ENCODE data around the gene PTPN1. TPM values are rescaled to one million over a fixed set of nuclear protein-coding genes. Genes with fewer than 3 reads are reported as not detected.
"Not testable (repeated sequence)": the region's sequence is repeated elsewhere in the genome, so short reads cannot be mapped to it uniquely, and the experiment has no call there.

Gene PTPN1
- polyA plus RNA-seq, 3 donors = 30.5 to 35.7 (median 32.2) TPM

DNA sequence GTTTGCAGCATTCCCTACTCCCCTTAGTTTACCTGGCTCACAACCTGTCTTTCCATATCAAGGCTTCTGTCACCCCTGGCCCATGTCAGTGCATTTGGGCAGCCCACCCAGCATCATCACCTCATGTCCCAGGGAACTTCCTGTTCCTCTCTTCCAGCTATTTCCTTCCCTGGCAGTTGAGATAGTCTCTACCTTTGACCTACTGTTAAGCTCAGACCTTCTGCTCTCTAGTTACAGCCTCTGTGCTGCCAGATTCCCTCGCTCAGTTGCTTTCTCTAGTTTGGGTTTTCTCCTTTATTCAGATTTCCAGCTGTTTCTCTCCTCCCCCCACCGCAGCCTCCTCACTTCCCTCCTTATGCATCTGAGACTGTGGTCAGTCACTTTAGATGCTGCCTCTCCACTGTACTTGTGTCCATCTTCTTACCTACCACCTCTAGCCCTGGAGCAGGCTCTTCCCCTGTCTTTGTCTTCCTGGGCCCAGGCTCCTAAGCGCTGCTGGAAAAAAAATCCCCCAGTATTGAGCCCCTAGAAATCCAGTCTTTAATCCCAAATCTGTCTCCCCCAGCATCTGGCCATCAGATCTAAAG is 16.3 kb downstream of the PTPN1 start:
- no peak for DNase-seq

DNA sequence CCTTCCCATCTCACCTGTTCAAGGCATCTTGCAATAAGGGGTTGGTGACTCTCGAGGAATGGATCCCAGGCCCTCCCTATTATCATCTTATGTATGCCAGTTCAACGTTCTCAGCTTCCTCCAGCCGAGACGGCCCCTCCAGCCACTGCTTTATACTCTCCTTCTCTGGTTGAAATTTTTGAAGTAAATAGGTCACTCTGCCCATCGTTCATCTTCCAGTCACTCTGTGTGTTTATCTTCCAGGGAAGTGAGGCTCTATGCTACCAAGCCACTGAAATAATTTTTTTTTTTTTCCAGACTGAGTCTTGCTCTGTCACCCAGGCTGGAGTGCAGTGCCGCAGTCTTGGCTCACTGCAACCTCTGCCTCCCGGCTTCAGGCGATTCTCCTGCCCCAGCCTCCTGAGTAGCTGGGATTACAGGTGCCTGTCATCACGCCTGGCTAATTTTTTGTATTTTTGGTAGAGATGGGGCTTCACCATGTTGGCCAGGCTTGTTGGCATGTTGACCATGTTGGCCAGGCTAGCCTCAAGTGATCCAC is 17.0 kb downstream of the PTPN1 start:
- DNase-seq = no peak

DNA sequence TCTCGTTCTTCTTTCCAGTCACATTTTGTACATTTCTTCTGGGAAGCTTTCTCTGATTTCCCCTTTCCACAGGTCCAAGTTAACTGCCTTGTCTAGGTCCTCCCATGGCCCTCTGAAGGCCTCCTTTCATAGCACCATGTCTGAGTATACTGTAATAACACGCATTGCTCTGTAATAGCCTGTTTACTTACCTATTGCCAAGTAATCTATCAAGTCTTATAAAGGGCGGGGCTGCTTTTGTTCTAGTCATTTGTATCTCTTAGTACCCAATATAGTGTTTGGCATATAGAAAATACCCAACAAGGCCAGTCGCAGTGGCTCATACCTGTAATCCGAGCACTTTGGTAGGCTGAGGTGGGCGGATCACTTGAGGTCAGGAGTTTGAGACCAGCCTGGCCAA is 17.9 kb downstream of the PTPN1 start:
- no peak for DNase-seq

DNA sequence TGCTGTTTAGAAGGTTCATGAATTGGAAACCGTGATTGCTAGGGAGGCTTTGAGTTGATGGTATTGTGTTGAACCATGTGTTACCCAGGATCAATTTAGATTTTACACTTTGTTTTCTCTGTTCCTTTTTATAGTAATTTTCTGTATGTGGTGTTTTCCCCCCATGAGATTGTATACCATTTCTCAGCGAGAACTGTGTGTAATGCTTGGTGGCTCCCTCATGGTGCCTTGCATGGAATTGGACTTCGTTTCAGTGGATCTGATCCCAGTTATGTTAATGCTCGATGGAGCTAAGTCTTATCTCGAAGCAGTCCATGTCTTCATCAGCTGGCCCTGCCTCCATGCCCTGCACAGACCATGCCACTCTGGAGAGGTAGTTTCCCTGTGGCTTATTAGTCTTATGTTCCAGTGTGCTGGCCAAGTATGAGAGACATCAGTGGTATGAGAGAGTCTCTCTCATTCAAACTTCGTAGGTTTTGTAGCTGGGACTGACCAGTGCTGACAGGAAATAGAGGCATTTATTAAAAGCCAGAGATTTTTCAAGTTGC is 18.7 kb downstream of the PTPN1 start:
- no peak for DNase-seq

DNA sequence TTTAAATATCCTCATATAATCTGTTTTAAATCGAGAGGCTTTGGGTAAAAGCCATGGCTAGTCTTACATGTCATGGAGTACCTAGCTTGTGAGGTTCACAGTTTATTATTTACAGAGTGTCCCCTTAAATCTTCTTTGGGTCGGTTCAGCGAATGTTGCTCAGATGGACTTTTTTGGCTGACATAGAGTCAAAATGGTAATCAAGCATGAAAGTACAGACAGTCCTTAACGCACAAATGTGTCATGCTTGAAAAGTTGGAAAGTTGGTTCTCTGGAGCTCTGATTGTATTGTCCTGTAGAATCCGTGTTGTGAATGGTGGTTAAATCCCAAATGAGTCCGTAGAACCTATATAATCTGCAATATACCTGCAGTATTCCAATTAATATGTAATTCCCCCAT is 22.0 kb downstream of the PTPN1 start:
- DNase-seq = no peak

DNA sequence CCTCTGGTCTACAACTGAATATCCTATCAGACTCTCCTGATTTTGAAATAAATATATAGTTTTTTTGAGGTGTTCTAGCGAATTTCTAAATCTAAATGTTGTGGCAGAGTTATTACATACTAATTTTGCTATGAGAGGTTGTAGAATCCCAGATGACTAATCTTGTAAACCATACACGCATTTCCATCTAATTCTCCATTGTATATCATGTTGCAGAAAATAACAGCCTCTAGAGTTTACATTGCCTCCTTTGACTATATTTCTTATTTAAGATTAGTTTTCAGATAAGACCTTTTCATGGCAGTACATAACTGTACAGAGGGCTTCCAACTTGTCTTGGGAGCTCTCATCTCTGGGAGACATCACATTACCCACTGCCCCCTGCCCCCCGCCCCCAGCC is 22.9 kb downstream of the PTPN1 start:
- DNase-seq = no peak

DNA sequence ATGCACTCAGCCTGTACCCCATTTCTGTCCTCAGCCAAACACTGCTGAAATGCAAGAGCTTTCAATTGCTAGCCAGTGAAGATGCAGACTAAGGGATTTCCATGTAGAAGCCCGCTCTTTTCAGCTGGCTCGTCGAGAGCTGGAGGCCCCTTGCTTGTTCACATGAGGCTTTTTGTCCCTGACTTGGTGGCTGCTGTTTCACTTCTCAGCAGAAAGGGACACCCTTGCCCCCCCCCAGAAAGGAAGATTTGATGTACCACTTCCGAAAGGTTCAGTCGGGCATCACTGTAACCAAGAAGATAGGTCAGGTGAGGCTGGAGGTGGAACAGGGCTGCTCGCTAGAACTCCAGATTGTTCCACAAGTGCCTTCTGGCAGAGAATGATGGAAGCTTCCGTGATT is 23.3 kb downstream of the PTPN1 start:
- no peak for DNase-seq

DNA sequence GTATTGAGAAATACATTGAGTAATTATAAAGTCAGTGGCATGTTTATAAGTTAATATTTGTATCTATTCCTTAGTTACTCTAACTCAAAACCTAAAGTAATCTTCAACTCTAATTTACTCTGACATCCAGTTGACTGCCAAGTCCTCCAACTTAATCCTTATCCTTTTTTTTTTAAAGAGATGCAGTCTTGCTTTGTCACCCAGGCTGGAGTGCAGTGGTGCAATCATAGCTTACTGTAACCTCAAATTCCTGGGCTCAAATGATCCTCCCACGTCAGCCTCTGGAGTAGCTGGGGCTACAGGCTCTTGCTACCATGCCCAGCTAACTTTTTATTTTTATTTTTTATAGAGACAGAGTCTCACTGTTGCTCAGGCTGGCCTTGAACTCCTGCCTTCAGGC is 24.4 kb downstream of the PTPN1 start:
- no peak for DNase-seq

DNA sequence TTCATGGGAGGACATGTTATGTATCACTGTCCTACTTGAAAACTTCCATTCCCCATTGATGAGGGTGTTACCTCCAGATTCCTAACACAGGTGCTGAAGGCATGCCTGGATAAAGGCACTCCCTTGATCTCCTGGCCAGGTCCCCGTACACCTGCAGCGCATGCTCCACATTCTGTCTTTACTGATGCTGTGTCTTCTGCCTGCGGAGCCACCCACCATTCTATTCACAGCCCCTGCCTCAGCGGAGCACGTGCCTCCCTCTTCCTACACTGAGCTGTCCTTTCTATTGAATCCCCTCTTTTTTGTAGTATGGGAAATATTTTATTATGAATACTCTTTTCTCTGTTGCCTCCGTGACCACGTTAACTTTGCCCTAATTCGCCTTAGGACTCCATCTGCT is 25.0 kb downstream of the PTPN1 start:
- no peak for DNase-seq

DNA sequence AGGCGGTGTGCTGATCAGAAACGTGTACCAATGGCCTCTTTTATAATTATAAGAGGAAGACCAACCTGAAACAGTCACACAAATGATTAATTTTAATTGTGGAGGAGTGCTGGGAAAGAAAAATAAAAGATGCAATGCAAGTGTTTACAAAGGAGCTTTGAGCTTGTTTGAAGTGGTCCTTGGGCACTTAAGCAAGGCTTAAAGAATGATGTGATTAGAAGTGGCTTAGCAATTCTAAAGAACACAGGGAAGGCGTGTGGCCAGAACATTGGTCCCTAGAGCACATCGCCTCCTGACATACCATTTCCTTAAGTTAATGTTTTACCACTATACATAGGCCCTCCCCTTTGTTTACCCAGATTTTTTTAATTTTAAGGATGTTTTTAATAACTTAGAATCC is 26.1 kb downstream of the PTPN1 start:
- no peak for DNase-seq

DNA sequence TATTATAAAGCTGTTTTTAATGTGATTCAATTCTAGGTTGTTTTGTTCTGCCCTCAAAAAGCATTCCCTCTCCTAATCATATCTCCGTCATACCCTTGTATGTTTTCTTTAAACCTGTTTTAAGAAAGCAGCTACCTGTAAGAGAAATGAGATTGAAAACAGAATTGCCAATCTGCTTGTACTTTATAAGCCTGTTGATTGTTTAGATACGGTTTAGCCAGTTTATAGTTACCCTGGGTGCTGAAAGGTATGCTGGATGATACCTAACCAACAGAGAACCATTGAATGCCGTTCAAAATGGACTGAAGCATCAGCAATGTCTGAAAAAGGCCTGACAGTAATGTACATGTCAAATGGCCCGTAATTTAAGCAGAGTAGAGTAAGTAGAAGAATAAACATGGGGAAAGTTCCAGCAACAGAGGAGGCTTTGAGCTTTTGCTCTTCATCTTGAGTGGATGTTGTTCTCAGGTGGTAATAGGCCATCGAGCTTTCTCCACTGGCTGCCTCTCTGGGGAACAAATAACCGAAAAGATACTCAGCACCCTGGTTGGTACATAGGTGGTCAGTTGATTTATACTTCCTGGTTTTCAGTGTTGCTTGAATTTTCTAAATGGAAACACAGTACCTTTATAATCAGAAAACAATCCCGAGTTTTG is 27.5 kb downstream of the PTPN1 start:
- no peak for DNase-seq

DNA sequence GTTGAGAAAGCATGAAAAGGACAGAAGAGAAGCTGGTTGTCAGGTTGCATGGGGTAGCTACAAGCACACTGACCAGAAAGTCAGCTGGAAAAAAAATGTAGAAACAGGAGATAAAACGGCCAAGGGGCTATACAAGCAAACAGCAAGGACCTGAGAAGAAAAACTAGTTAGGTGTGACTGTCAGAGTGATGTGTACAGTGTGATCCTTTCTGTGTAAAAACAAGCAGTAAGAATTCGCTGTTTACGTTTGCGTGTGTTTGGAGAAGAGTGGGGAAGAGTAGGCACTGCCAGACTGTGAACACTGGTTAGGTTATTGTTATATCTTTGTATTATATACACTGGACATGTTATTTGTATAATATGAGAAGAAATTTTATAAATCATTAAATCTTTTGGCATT is 28.1 kb downstream of the PTPN1 start:
- DNase-seq = no peak

DNA sequence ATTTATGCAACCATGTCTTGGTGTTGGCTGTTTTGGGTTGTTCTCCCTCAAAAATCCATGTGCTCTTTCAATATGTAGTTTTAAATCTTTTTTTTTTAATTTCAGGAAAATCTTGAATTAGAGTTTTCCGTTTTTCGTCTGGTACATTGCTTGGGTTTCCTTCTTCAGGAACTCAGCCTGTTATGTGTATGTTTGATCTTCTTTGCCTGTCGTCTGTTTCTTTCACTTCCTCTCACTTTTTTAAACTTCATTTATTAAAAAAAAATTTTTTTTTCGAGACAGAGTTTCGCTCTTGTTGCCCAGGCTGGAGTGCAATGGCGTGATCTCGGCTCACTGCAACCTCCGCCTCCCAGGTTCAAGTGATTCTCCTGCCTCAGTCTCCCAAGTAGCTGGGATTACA is 29.6 kb downstream of the PTPN1 start:
- not testable (repeated sequence) for DNase-seq

DNA sequence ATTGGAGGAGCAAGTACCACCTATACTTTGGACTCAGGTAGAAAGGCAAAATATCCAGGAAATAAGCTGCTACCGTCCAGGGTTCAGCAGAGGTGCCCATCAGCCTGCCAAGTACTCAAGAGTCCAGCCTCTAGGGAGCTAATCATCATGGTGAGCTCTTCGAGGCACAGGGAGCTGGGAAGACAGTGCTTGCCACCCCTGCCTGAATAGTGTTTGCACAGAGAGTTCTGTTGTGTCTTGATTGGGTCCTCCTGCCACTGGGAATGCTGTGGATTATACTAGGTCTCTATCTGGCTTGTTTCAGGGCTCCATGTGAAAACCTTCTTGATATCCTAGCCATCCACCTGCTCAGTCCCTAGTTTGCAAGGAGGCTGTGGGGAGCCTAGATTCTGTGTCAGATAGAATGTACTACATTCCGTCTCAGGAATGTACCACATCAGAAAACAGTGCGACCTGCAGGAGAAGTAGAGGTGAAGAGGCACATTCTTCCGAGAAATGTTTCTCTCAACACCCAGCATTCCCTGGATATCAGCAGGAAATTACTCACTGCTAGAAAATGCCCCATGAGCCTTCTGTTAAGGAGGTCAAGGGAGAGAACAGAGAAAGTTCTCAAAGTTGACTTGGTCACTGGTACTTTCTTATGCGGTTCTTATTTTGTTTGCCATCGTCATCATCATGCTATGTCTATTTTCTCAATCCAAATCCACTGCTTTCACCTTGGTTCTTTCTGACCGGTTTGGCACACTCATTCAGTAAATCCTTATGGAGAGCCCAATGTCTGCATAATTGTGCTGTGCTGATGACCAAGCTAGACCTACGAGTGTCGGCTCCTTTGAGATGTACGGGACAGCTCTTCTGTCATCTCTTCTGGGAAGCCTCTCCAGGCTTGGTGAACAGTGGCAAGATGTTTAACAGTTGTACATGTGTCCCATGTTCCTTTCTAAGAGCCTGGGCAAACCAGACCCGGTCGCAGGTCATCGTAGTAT is 30.7 kb downstream of the PTPN1 start:
- DNase-seq = no peak

DNA sequence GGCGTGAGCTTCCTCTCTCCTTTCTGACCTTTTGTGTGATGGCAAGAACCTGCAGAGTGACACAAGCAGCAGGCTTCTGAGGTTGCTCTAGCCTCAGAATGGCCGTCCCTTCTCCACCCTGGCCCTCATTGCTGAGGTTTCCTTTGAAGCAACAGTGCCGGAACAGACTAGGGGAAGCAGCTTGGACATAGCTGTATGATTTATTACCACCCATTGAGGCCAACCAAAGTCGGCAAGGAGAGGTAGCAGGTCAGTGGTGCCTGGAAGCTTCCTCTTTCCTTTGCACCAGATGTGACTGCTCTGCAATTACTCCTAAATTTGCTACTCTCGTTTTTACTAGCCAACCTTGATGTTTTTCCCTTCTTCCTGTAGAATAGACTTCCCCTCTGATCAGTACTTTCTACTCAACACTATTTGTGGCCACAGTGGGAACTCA is 31.4 kb downstream of the PTPN1 start:
- DNase-seq = no peak

DNA sequence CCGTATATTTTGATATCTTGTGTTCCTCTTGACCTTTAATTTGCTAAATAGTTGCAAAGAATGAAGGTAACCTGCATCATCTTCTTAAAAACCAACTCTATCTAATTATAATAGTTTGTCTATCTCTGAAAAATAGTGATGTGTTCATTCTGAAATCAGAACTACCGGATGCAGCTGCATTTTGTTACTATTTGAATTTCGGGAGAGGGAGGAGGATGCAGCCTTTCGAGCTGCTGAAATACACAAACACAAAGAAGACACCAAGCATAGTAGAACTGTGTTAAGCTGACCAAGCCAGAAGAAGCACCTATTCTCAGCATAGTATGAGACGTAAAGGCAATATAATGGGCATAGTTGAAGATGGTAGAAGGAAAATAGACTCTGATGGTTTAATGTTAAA is 33.1 kb downstream of the PTPN1 start:
- no peak for DNase-seq

DNA sequence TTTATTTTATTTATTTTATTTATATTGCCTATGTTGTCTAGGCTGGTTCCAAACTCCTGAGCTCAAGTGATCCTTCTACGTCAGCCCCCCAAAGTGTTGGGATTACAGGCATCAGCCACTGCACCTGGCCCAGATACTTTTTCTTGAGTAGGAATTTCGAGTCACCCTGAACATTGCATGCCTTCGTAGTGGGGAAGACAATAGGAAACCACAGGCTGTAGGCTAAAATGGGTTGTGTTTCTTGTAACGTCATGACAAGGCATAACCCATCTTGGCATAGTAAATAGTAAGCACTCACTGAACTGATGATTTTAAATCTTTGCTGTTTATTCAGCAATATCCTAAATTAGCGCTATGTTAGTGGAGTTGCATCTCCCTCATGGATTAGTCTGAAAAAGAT is 34.9 kb downstream of the PTPN1 start:
- DNase-seq = no peak

DNA sequence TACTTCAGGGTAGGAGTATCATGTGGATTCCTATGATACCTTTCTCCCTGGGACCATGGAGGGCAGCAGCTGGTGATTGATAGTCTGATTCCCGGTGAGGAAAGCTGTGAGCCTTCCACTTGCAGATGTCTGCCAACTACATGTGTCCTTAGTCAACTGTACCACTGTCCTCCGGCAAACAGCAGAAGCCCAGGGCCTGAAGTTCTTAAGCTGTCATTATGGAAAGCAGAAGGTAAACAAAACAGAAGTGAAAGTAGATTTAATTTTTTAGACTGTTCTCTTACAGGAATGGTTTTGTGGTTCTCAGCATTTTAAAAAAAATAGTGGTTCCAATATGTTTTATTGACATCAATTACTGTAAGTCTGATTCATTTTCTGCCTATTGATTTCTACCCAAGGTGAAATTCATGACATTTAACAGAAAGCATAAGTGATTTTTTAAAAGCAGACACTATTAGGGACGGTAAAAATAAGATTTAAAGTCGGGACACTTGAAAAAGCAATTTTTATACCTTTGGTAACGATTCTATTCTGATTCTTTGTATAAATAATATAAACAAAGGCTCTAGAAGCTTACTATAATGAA is 36.6 kb downstream of the PTPN1 start:
- DNase-seq = no peak

DNA sequence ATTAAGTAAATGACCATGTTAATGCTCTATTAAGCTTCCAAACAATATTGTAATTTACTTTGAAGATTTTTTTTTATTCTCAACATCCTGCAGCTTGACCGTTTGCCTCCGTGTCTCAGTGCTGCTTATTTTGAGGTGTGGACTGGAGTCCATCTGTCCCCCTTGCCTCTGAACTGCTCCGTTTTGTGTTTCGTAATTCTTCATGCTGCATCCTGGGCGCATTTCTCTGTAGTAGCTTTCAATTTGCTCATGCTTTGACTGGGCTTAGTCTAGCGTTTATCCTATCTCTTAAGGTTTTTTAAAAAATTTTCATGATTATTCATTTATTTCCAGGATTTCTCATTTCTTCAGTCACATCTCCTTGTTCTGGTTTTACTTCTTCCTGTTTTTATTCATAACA is 37.8 kb downstream of the PTPN1 start:
- DNase-seq = no peak

DNA sequence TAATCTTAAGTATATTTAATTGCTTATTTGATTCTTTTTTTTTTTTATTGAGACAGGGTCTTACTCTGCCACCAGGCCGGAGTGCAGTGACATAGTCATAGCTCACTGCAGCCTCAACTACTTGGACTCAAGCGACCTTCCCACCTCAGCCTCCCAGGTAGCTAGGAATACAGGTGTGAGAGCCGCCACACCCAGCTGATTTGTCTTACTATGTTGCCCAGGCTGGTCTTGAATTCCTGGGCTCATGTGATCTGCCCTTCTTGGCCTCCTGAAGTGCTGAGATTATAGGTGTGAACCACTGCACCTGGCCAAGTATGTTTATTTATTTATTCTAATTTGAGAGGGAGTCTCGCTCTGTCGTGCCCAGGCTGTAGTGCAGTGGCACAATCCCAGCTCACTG is 38.2 kb downstream of the PTPN1 start:
- no peak for DNase-seq

DNA sequence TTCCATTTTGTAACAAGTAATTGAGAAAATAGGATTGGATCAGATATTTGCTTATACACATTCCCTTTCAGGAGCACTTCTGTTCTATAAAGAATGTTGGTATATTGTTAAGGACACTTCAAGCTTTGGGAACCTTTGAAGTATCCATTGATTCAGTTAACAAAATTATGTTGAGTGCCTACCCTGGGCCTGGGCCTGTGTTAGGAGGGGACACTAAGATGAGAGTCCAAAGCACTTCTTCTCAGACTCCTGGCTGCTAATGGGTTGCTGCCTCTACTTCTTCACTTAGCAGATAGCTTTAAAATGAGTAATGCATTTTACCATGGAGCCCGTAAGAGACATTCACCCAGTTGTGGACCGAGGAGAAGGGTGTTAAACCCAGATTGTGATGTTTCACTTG is 40.3 kb downstream of the PTPN1 start:
- no peak for DNase-seq

DNA sequence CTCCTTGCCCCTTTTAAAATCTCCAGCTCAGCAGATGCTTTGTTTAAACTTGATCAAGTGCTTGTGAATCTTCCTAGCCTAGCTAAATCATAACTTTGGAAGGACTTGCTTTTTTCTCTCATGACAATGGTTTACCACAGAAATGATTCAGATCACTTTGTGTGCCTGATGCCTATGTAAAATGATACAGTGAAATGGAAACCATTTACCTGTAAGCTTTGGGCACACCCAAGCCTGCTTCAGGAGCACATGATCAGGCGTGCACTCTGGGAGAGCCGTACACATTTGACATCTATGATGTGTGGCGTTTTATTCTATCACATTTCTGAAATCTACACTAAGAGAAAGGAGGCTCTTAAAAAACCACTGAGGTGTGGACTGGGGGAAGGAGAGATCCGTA is 41.1 kb downstream of the PTPN1 start:
- no peak for DNase-seq
